Activated naive CD4-positive, alpha-beta T cell treated with Interleukin-2 at 50 U/mL for 16 hours (primary cell): ENCODE data around the gene UCN3.
"Not testable (repeated sequence)": the region's sequence is repeated elsewhere in the genome, so short reads cannot be mapped to it uniquely, and the experiment has no call there.

Source experiments
- DNase-seq: peaks from one replicate; pipeline ENCODE4 v3.0.0-alpha.2; 2020

Gene UCN3

DNA sequence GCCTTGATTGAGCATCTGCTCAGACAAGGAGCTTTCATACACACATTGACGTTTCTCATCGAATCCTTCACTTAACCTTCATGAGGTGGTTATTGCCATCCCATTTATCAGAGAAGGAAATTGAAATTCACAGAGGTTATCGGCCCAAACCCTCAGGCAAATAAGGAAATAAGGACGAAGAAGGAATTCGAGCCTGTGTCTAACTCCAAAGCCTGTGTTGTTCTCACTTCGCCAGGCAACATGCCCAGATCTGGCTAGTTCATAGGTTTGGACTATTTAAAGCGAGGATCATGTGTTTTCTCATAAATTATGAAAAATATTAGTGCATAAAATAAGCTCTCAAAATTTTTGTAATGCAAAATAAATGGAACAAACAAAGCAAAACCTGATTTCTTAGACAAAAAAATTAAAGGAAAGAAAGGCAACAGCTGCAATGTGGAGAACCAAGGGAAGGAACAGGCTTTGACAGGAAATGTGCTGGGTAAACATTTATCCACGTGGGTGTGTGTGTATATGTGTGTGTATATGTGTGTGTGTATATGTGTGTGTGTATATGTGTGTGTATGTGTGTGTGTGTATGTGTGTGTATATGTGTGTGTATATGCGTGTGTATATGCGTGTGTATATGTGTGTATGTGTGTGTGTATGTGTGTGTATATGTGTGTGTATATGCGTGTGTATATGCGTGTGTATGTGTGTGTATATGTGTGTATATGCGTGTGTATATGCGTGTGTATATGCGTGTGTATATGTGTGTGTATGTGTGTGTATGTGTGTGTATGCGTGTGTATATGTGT is 4.8 kb downstream of the UCN3 start:
- DNase-seq = no peak

DNA sequence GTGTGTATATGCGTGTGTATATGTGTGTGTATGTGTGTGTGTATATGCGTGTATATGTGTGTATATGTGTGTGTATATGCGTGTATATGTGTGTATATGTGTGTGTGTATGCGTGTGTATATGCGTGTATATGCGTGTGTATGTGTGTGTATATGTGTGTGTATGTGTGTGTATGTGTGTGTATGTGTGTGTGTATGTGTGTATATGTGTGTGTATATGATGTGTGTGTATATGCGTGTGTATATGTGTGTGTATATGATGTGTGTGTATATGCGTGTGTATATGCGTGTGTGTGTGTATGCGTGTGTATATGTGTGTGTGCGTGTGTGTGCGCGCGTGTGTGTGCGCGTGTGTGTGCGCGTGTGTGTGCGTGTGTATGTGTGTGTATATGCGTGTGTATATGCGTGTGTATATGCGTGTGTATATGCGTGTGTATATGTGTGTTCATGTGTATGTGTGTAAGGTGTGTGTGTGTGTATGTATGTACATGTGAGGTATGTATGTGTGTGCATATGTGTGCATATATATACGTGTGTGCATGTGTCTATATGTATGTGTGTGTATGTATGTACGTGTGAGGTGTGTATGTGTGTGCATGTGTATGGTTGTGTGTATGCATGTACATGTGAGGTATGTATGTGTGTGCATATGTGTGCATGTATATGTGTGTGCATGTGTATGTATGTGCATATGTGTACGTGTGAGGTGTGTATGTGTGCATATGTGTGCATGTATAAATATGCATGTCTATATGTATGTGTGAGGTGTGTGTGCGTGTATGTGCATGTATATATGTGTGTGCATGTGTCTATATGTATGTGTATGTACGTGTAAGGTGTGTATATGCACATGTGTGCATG is 6.0 kb downstream of the UCN3 start:
- no peak for DNase-seq

DNA sequence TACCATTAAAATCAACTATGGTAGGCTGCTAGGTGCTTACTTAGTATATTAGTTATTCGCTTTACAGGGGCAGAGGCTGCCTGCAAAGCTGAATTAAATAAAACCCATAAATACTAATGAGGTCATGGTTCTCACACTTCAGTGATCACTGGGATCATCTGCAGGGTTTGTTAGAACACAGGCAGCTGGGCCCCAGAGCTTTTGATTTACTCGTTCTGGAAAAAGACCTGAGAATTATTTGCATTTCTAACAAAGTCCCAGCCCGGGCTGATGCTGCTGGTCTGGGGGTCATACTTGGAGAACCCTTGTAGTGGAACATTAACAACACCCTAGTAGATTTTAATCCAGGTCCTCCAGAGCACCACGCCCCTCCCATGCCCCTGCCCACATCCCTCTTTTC is 8.5 kb downstream of the UCN3 start:
- DNase-seq = no peak

DNA sequence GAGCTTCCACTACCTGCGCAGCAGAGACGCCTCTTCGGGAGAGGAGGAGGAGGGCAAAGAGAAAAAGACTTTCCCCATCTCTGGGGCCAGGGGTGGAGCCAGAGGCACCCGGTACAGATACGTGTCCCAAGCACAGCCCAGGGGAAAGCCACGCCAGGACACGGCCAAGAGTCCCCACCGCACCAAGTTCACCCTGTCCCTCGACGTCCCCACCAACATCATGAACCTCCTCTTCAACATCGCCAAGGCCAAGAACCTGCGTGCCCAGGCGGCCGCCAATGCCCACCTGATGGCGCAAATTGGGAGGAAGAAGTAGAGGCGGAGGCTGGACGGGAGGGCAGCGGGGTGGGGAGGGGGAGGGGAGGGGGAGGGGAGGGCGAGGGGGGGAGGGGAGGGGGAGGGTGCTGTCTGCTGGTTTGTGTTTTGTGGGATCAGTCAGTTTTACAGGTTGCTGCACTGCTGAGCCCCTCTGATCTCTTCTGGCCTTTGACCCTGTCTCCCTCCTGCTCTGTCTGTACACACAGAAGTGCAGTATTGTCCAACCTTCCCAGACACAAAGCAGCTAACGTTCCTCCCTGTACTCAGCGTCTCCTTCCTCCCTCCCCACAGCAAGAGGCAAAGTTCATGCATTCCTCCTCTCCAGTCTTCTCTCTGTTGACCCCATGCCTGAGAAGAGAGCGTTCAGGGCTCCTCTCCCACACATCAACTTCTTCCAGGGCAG is 9.3 kb downstream of the UCN3 start:
- DNase-seq = no peak

DNA sequence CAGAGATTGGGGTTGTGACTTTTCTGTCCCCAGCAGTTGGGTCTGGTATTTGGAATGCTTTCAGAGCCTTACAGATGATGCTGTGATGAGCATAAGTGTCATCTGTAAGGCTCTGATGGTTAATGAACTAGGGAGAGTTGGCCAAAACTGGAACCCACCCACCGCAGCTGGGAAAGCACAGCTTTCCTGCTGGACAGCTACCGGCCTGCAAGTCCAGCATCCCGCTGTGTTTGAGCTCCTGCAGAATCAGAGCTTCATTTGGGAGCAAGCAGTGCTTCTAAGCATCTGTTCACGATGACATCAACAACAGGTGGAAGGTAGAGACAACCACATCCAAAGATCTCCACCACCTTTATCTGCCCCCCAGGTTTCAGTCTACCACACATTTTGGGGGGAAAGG is 11.7 kb downstream of the UCN3 start:
- DNase-seq = no peak

DNA sequence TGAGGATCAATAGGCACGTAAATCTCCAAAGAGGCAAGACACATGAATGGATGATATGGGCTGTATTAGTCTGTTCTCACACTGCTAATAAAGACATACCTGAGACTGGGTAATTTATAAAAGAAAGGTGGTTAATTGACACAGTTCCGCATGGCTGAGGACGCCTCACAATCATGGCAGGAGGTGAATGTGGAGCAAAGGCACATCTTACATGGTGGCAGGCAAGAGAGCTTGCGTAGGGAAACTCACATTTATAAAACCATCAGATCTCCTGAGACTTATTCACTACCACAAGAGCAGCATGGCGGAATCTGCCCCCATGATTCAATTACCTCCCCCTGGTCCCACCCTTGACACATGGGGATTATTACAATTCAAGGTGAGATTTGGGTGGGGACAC is 14.4 kb downstream of the UCN3 start:
- not testable (repeated sequence) for DNase-seq

DNA sequence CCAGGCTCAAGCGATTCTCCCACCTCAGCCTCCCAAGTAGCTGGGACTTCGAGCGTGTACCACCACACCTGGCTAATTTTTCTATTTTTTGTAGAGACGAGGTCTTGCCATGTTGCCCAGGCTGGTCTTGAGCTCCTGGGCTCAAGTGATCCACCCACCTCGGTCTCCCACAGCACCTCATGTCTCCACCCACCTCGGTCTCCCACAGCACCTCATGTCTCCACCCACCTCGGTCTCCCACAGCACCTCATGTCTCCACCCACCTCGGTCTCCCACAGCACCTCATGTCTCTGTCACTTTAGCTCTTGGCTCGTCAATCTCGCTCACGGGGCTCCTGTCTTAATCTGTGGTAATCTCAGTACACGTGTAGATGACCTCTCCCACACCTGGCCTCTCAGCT is 15.6 kb downstream of the UCN3 start:
- DNase-seq = not testable (repeated sequence)

DNA sequence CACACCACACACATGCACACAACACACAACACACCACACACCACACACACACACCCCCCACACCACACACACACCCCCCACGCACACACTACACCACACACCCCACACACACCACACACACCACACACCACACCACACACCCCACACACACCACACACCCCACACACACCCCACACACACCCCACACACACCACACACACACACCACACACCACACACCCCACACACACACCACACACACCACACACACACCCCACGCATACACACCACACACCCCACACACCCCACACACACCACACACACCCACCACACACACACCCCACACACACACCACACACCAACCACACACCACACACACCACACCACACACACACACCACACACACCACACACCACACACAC is 16.4 kb downstream of the UCN3 start:
- no peak for DNase-seq

DNA sequence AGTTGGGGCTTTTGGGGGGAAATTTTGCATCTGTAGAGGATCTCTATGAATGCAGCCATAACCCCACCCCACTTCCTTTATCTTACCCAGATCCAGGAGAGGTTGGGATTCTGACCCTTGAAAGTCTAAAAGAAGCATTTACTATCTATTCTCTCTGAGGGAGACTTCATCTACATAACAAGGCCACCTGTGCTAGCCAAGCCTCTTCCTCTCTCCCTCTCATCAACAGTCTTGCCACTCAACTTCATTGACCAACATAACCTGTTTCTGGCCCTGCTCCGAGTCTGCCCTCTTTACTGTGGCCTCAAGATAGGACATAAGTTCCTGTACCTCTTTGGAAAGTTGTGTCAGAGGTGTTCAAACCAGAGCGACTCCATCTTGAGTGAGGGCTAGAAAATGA is 20.5 kb downstream of the UCN3 start:
- no peak for DNase-seq

DNA sequence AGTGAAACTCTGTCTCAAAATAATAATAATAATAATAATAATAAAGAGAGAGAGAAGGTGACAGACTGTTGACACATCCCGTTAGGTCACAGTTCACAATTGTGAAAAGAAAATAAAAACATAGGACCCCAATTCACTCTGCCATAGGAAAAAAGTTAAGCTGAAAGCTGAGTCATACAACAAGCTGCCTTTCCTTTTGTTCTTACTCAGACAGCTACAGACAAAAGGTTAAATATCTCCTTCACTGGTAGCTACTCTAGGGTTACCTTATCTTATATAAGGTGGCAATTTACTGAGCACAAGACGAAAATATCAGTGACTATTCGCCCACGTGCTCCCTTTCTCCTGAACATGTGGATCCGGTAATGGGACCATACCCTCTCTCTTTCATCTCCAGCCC is 22.4 kb downstream of the UCN3 start:
- DNase-seq = no peak

DNA sequence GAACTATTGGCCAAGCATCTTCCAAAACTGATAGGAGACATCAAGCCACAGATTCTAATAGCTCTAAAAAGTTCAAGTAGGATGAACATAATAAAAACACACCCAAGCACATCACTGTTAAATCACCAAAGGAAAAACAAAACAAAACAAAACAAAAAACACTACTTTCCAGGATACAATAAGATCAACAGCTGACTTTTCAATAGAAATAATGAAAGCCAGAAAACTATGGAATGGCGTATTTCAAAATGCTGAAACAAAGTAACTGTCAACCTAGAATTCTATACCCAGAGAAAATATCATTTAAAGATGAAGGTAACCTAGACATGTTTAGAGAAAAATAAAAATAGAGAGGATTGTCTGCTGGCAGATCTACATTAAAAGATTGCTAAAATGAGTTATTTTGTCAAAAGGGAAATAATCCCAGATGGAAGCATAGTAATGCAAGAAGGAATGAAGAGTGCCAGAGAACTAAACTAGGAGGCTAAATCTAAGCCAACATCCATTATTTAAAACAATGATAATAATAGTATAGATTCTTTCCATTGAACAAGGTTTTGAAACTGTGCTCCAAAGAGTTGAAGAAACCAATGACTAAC is 25.9 kb downstream of the UCN3 start:
- no peak for DNase-seq

DNA sequence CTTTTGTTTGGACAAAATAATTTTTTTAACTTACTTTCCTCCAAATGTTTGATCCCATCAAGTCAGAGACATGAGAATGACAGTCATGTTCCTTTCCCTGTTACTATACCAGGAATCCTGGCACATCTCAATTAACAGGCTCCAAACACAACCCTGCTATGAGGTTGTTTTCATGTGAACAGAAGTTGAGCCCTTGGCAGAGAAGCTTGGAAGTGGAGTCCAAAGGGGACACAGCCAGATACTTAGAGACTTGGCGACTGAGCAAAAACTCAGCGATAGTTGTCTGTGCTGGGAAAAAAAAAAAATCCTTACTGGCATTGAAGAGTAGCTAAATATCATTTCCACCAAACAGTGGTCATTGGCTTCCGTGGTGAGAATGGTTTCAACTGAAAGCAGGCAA is 27.0 kb downstream of the UCN3 start:
- DNase-seq = no peak

DNA sequence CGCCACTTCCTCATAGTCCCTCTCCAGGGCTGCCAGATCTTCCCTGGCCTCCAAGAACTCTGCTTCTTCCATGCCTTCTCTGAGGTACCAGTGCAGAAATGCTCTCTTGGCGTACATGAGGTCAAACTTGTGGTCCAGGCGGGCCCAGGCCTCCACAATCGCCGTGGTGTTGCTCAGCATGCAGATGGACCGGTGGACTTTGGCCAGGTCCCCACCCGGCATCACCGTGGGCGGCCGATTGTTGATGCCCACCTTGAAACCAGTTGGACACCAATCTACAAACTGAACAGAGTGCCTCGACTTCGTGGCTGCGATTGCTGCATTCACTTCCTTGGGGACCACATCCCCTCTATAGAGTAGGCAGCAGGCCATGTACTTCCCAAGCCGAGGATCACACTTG is 28.8 kb downstream of the UCN3 start:
- DNase-seq = no peak

DNA sequence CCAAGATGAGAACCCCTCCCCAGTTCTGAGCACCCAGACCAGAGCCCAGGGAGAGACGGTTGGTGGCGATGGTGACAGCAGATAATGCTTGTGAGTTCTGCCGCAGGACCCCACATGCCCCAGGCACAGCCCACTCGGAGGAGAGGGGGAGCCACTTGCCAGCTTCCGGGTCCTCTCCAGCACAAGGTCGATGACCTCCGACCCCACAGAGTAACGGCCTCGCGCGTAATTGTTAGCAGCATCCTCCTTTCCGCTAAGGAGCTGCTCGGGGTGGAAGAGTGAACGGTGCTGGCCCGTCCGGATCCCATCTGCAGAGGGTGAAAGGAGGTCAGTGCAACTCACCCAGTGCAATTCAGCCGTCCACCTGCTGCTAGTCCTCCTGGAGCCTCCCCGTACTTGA is 30.4 kb downstream of the UCN3 start:
- no peak for DNase-seq

DNA sequence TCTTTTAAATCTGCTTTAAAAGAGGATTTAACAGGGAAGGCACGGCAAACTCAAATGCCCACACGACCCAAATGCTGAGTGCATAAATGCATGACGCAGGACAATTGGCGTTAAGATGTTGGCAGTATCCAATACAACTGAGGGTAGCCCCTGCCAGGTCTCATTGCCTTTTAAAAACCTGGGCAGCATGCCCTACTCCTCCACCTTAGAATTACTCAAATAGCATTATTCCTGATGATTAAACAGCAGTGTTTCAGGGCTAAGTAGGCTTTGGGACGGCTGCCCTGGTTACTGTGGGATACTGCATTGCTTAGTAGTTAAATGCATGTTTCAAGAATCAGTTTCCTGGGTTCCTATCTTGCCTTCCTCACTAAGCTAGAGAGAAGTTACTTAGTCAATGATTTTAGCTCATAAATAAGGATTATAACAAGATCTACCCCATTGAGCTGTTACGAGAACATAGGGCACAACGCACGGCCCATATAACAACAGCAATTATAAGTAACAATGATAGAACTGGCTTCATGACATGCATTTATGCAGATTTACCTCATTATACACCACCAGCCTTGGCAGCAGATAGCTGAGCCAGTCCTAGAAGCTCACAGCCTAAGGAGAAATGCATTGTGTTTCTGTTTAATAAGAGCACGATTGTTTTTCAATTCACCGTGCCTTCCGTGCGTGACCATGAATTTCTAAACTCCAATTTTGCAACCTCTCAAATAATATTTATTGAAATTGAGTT is 32.0 kb downstream of the UCN3 start:
- no peak for DNase-seq

DNA sequence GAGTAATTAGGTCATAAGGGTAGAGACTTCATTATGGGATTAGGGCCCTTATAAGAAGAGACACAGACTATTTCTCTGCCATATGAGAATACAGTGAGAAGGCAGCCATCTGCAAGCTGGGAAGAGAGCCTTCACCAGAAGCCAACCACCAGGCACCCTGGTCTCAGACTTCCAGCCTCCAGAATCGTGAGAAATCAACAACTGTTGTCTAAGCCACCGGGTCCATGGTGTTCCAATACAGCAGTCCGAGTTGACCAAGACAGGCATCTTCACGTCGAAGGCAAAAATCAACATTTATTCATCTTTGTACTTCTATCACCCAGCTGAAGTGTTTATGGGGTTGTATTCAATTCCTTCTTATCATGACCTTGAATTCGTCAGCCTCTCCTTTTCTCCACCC is 34.6 kb downstream of the UCN3 start:
- DNase-seq = no peak

DNA sequence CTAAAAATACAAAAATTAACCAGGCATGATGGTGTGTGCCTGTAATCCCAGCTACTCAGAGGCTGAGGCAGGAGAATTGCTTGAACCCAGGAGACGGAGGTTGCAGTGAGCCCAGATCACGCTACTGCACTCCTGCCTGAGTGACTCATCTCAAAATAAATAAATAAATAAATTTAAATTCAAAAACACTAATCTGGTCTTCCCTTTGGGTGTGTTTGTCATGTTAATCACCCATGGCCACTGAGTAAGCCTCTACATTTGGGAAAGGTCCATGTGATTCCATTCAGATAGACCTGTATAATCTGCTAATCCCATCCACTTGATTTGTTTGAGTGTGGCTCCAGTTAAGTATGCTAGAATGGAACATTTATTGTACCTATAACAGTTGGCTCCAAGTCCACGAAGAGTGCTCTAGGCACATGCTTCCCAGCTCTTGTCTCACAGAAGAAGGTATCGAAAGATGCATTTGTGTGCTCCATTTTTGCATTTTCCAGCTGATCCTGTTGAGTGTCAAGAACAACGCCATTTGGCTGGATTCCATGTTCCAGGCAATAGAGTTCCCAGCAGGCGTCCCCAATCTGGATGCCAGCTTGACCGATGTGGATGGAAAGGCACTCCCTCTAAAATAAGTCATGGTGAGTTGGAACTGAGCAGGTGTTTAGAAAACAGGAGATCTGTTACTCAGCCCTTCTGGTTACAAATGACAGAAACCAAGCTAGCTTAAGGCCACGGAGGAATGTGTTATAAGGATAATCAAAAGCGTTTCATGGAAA is 35.9 kb downstream of the UCN3 start:
- DNase-seq = no peak

DNA sequence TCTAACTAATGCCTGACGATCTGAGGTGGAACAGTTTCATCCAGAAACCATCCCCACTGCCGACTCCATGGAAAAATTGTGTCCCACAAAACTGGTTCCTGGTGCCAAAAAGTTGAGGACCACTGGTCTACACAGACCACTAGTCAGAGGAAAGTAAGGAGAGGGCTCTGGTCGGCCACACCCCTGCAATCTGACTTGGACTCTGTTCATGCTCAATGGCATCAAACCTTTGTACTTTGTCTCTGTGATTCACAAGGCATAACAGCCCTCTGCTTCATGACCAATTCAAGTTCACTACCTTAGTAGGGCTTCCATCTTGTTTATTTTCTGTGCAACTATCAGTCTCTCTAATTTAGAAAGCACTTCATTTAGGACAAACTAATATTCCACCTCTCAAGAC is 38.0 kb downstream of the UCN3 start:
- no peak for DNase-seq

DNA sequence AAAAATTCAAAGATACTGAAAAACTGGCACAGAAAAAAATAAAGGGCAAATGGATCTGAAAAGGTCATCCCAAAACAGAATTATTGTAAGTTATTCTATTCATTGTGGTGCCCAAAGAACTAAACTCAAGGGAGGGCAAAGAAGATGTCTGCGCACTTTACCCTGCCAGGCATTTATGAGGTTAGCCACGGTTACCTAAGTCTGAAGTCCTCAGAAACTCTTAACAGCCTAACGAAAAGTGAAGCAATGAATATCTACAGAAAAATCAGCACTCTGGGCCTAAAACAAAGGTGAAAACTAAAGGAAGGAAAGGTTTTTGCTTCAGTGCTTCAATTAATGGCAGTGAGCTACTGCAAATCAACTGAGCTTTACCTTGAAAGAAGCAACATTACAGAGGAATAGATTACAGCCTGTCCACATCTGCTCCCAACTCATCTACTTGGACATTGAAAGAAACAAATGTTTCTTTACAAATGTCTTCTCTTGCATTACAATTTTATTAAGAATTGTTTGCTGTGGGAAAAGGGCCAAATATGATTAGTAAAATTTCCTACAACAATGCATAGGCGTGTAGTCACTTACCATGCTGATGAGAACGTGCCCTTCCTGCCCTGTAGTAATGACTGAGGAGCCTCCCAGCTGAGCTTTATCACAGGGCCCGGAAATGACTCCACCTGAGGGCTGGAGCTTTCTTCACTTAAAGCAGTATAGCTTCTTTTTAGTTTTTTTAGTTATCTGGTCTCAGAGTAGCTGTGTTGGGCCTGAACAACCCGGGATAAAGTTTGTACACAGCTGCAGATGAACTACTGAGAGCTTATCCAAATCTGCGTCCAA is 39.7 kb downstream of the UCN3 start, which contains the start of gene TUBAL3:
TSS of gene TUBAL3 (minus strand) at position 621 of the 834 bp plus-strand sequence. CDS start at position 585, 36 bp downstream.
- DNase-seq = no peak

DNA sequence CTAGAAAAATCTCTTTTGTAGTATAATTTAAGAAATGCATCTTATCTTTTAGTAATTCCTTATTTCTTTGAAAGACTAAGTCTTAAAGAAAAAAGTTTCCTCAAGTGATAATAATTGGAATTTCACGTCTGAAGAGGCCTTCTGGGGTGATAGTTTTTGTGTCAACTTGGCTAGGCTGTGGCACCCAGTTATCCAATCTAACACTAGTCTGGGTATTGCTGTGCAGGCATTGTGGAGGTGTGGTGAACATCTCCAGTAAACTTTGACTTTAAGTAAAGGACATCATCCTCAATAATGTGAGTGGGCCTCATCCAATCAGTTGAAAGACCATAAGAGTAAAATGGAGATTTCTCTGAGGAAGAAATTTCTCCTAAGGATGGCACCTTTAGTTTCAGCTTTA is 42.2 kb downstream of the UCN3 start:
- DNase-seq = no peak

DNA sequence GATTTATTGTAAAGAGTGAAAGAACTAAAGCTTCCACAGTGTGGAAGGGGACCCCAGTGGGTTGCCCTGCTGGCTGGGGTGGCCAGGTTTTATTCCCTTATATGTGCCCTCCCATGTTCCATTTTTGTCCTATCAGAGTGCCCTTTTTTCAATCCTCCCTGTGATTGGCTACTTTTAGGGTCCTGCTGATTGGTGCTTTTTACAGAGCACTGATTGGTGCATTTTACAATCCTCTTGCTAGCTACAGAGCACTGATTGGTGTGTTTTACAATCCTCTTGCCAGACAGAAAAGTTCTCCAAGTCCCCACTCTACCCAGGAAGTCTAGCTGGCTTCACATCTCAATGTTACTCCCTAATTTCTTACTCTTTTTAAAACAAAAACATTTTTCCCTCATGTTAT is 46.0 kb downstream of the UCN3 start:
- DNase-seq = not testable (repeated sequence)
